Measurements from ENCODE around the gene BIRC3. TPM values are rescaled to one million over a fixed set of nuclear protein-coding genes. Genes with fewer than 3 reads are reported as not detected.

The BIRC3 gene
- total and polyA plus RNA-seq, 2 experiments from 2014 or later = 11.5 to 11.6 TPM

DNA sequence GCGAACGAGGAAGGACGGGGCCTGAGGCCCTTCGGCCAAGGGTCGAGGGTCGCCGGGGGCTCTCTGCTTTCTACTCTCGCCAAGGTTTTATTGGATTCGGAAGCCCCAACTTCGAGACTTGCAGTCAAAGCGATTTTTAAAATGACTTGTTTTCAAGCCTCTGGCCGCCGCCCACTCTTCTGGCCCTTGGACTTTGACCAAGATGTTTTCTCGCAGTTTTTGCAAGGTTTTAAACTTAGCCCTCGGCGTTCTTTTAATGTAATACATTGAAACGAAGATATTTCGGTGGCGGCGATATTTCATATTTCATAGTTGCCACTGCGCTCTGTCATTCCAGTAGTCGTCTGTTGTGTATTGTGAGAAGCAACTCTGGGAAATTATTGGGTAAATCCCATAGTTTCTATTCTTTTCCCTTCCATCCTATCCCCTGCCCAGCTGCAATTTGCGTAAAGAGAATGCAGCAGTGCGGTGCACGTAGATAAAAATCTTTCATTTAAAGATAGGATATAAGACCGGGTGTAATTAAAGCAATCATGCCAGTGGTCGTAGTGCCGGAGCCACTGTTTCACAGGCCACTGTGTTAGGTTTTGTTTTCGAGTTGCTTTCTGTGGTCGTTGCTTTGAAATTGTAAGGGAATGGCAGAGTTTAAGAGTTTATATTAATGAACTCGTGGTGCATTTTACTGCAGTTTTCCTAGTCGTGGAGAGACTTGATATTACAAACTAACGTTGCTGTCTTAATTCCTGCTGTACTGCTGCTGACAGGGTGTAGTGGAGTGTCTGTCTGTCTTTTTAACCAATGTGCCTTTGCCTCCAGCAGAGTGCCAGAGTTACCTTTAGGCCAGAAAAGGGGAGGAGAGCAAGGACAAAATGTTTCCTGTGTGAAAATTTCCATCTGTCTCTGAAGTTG is 30.4 kb downstream of the BIRC3 start:
- TF ChIP-seq, protein P1, sequence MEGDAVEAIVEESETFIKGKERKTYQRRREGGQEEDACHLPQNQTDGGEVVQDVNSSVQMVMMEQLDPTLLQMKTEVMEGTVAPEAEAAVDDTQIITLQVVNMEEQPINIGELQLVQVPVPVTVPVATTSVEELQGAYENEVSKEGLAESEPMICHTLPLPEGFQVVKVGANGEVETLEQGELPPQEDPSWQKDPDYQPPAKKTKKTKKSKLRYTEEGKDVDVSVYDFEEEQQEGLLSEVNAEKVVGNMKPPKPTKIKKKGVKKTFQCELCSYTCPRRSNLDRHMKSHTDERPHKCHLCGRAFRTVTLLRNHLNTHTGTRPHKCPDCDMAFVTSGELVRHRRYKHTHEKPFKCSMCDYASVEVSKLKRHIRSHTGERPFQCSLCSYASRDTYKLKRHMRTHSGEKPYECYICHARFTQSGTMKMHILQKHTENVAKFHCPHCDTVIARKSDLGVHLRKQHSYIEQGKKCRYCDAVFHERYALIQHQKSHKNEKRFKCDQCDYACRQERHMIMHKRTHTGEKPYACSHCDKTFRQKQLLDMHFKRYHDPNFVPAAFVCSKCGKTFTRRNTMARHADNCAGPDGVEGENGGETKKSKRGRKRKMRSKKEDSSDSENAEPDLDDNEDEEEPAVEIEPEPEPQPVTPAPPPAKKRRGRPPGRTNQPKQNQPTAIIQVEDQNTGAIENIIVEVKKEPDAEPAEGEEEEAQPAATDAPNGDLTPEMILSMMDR (IDR thresholded peaks at IDR 0.05; ENCODE audit: poor library complexity) = no peak
- TF ChIP-seq EZH2phosphoT487 (IDR thresholded peaks at IDR 0.05; ENCODE audit: low read depth, severe bottlenecking, unreplicated experiment) = no peak
- TF ChIP-seq EZH2 (IDR thresholded peaks at IDR 0.05; ENCODE audit: borderline replicate concordance) = no peak
- H3K9me2 ChIP-seq (replicated peaks; ENCODE audit: insufficient read depth) = no peaks in the 10 kb centered on the region
- no peaks in the 10 kb centered on the region for H3K9me3 ChIP-seq (ENCODE audit: low read depth)
- peaks cover 57% of the 10 kb centered on the region for H3K79me2 ChIP-seq
- peaks cover 13% of the 10 kb centered on the region for H4K20me1 ChIP-seq (ENCODE audit: insufficient read depth, poor library complexity, severe bottlenecking)
- peak; percentile 71 for DNase-seq (ENCODE audit: low spot score)
- peaks cover 15% of the 10 kb centered on the region for H3K4me1 ChIP-seq (ENCODE audit: insufficient read depth)
- H3K4me2 ChIP-seq = peak overlapping the region; percentile 78
- peak overlapping the region; percentile 46 for H2AFZ ChIP-seq
- WGBS (ENCODE audit: low lambda C conversion rate, missing lambda C conversion rate) = 2% methylated on average over 29 of the region's 33 CpGs
- H3K27ac ChIP-seq = peak overlapping the region; percentile 99
- peak overlapping the region; percentile 67 for H3K4me3 ChIP-seq
- H3K36me3 ChIP-seq (replicated peaks; ENCODE audit: insufficient read depth, low read depth) = no peaks in the 10 kb centered on the region
- H3K27me3 ChIP-seq = no peaks in the 10 kb centered on the region

- no peak for DNase-seq (ENCODE audit: low spot score)
Observed at GRCh38 chr11:102357116-102357515, 39.8 kb downstream of the BIRC3 start.

GRCh38 chr11:102359372-102359771 is 42.1 kb downstream of the BIRC3 start:
- Histone ChIP-seq H3K27me3 (no peaks in the 10 kb centered on the region), H3K4me1 (ENCODE audit: insufficient read depth) (no peaks in the 10 kb centered on the region), H3K4me3 (no peak overlapping the region), H3K79me2 (peaks cover 78% of the 10 kb centered on the region), H4K20me1 (ENCODE audit: insufficient read depth, poor library complexity, severe bottlenecking) (no peaks in the 10 kb centered on the region), H3K36me3 (replicated peaks; ENCODE audit: insufficient read depth, low read depth) (no peaks in the 10 kb centered on the region), H3K4me2 (no peak overlapping the region), H3K9me3 (ENCODE audit: low read depth) (peaks cover 9% of the 10 kb centered on the region), H3K27ac (no peak overlapping the region), H3K9me2 (replicated peaks; ENCODE audit: insufficient read depth) (no peaks in the 10 kb centered on the region), H2AFZ (no peak overlapping the region)
- no peak for DNase-seq (ENCODE audit: low spot score)
- WGBS (ENCODE audit: low lambda C conversion rate, missing lambda C conversion rate) = 84% methylated on average over 3 of the region's 3 CpGs
- TF ChIP-seq, protein P1 (IDR thresholded peaks at IDR 0.05; ENCODE audit: poor library complexity) = no peak
- TF ChIP-seq EZH2phosphoT487 (IDR thresholded peaks at IDR 0.05; ENCODE audit: low read depth, severe bottlenecking, unreplicated experiment) = no peak

More at GRCh38 chr11:102357116-102357515, 39.8 kb downstream of the BIRC3 start:
- H3K79me2 ChIP-seq = peaks cover 90% of the 10 kb centered on the region
- H3K9me3 ChIP-seq (ENCODE audit: low read depth) = peaks cover 9% of the 10 kb centered on the region
- no peaks in the 10 kb centered on the region for H3K36me3 ChIP-seq (replicated peaks; ENCODE audit: insufficient read depth, low read depth)
- no peak overlapping the region for H3K4me3 ChIP-seq
- no peak for TF ChIP-seq EZH2 (IDR thresholded peaks at IDR 0.05; ENCODE audit: borderline replicate concordance)
- no peak for TF ChIP-seq EZH2phosphoT487 (IDR thresholded peaks at IDR 0.05; ENCODE audit: low read depth, severe bottlenecking, unreplicated experiment)
- TF ChIP-seq, protein P1 (IDR thresholded peaks at IDR 0.05; ENCODE audit: poor library complexity) = no peak
- no peak overlapping the region for H3K4me2 ChIP-seq
- H3K9me2 ChIP-seq (replicated peaks; ENCODE audit: insufficient read depth) = no peaks in the 10 kb centered on the region
- H3K27ac ChIP-seq = no peak overlapping the region
- H3K4me1 ChIP-seq (ENCODE audit: insufficient read depth) = no peaks in the 10 kb centered on the region
- no peaks in the 10 kb centered on the region for H4K20me1 ChIP-seq (ENCODE audit: insufficient read depth, poor library complexity, severe bottlenecking)
- H3K27me3 ChIP-seq = no peaks in the 10 kb centered on the region
- no peak overlapping the region for H2AFZ ChIP-seq
